ENCODE measurements around the gene TBC1D2. TPM values are rescaled to one million over a fixed set of nuclear protein-coding genes. Genes with fewer than 3 reads are reported as not detected.

The TBC1D2 gene
- total and polyA plus RNA-seq, 2 donors (not counting 3 experiments of a cell fraction or from before 2014, with no cell fraction given): 3.4 to 4.5 TPM

- no peak for TF ChIP-seq JUN (IDR thresholded peaks at IDR 0.05; ENCODE audit: borderline replicate concordance, insufficient read depth, insufficient read length, low read depth)
- no peak for TF ChIP-seq GATA2 (IDR thresholded peaks at IDR 0.05; ENCODE audit: insufficient read depth, insufficient read length, low read depth, low read length)
- no peak for TF ChIP-seq FOS (IDR thresholded peaks at IDR 0.05; ENCODE audit: borderline replicate concordance, insufficient read depth, low read length)
- TF ChIP-seq MYC (IDR thresholded peaks at IDR 0.05; ENCODE audit: low read depth, low read length): no peak
- no peak for TF ChIP-seq POLR2A (IDR thresholded peaks at IDR 0.05; ENCODE audit: low read depth, low read length)
- TF ChIP-seq POLR2AphosphoS5 (IDR thresholded peaks at IDR 0.05; ENCODE audit: insufficient read depth, low read depth, low read length): no peak
- TF ChIP-seq MAX (IDR thresholded peaks at IDR 0.05; ENCODE audit: insufficient read depth, insufficient read length): no peak
- no peak for TF ChIP-seq EZH2 (IDR thresholded peaks at IDR 0.05; ENCODE audit: borderline replicate concordance, low read depth, low read length, severe bottlenecking)
- TF ChIP-seq CTCF (IDR thresholded peaks at IDR 0.05; ENCODE audit: extremely low read depth in 1 of 2, insufficient read depth in 1 of 2, low read depth in 1 of 2, low read length in 2 of 2): no peak
- no TSS peak for BruUV-seq (replicated peaks)
- DNase-seq (ENCODE audit: low read depth, low spot score) (no peak), FAIRE-seq (no peak)
- no peaks in the 10 kb centered on the region for H3K36me3 ChIP-seq (ENCODE audit: control insufficient read depth in 2 of 2, extremely low read depth in 1 of 2, insufficient read depth in 2 of 2, low read length in 2 of 2)
- H3K9me1 ChIP-seq (replicated peaks; ENCODE audit: control insufficient read depth, extremely low read depth, insufficient read depth, low read length): no peaks in the 10 kb centered on the region
- H2AFZ ChIP-seq (ENCODE audit: low read depth, low read length): no peak overlapping the region
- H3K4me3 ChIP-seq (replicated peaks in 1 of 3; ENCODE audit: insufficient read depth in 1 of 3, low read depth in 1 of 3, low read length in 3 of 3): no peak overlapping the region
- H3K27me3 ChIP-seq (ENCODE audit: control insufficient read depth in 2 of 2, insufficient read depth in 2 of 2, low read length in 2 of 2): no peaks in the 10 kb centered on the region
- H3K79me2 ChIP-seq (ENCODE audit: control insufficient read depth, insufficient read depth, low read length): no peaks in the 10 kb centered on the region
- dilution Hi-C loops (cut with MboI; ENCODE audit: extremely low pct_ligation_motif_present, low sequenced_read_pairs): no loop called here
- H3K27ac ChIP-seq (ENCODE audit: insufficient read depth, low read depth, low read length): no peak overlapping the region
- intact Hi-C loops (cut with micrococcal nuclease): no loop called here
- ChIA-PET POLR2A (no interaction called here), CTCF (interaction anchor here (1.8 to 5.9 kb wide), 4 partner anchors 52 to 572 kb away, joined by 3 to 90 read pairs (median 32); partner anchors contain the start of gene TBC1D2)
- no peaks in the 10 kb centered on the region for H3K4me1 ChIP-seq (ENCODE audit: control insufficient read depth, extremely low read depth, insufficient read depth, low read length)
- no peak overlapping the region for H3K9ac ChIP-seq (replicated peaks; ENCODE audit: extremely low read depth, insufficient read depth, low read length)
- H3K9me3 ChIP-seq (replicated peaks; ENCODE audit: control insufficient read depth, insufficient read depth, low read length): no peaks in the 10 kb centered on the region
- H3K4me2 ChIP-seq (ENCODE audit: insufficient read depth, low read length): no peak overlapping the region
- H4K20me1 ChIP-seq (replicated peaks; ENCODE audit: control insufficient read depth, extremely low read depth, insufficient read depth, low read length): no peaks in the 10 kb centered on the region
These were observed 52.3 kb downstream of the TBC1D2 start for GRCh38 chr9:98203153-98203552.

Data from endothelial cell of umbilical vein (primary cell).